GM21381 (cell line): ENCODE results near the gene WDPCP.
"Not testable (repeated sequence)": the region's sequence is repeated elsewhere in the genome, so short reads cannot be mapped to it uniquely, and the experiment has no call there.

ENCODE experiments used
- ATAC-seq: cut with Tn5 transposase; IDR thresholded peaks from one replicate; pipeline ENCODE4 v1.9.1; 2021; ENCODE audit warnings: mild to moderate bottlenecking, moderate library complexity; ENCODE audit not compliant: unreplicated experiment

Gene WDPCP, protein sequence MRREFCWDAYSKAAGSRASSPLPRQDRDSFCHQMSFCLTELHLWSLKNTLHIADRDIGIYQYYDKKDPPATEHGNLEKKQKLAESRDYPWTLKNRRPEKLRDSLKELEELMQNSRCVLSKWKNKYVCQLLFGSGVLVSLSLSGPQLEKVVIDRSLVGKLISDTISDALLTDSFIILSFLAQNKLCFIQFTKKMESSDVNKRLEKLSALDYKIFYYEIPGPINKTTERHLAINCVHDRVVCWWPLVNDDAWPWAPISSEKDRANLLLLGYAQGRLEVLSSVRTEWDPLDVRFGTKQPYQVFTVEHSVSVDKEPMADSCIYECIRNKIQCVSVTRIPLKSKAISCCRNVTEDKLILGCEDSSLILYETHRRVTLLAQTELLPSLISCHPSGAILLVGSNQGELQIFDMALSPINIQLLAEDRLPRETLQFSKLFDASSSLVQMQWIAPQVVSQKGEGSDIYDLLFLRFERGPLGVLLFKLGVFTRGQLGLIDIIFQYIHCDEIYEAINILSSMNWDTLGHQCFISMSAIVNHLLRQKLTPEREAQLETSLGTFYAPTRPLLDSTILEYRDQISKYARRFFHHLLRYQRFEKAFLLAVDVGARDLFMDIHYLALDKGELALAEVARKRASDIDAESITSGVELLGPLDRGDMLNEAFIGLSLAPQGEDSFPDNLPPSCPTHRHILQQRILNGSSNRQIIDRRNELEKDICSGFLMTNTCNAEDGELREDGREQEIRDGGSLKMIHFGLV

DNA sequence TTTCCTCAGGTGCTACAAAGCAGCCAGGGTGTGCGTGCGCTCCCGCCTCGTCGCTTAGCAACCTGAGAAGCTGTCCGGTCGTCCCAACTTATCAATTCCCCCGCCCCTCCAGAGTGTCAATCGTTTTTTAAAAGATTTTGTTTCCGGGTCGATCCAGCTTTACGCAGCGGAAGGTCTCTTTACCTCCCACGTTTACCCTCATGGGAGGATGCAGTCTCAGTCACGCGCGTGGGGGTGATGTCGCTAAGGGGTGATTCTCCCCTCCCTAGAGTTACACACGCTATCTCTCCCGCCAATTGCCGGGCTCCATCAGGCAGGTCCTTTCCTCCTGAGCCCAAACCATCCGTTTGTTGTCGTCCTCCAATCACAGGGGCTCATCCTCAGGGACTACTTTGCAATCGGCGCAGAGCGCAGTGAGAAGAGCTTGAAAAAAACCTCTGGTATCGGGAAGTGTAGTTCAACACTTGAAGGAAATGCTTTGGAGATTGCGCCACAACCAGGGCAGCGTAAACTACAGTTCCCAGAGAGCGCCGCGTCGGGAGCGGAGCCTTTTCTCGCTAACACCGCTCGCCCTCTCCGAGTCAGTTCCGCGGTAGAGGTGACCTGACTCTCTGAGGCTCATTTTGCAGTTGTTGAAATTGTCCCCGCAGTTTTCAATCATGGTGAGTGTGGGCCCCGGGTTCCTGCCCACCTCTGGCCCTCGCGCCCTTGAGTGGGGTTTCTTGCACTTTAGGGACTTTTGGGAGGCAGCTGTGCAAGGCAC is at the start of gene WDPCP, which contains the start of gene MDH1:
Gene WDPCP, minus strand, starts transcription at position 93 of the 763 bp plus-strand sequence. CDS start 206 bp downstream, outside the sequence.
Gene MDH1, plus strand, starts transcription at position 579 of the 763 bp plus-strand sequence. Its CDS starts 81 bp downstream, at position 660.
- ATAC-seq, result peak; percentile 85

GRCh38 chr2:63632382-63632781 is 44.1 kb upstream of the WDPCP start:
- no peak for ATAC-seq

DNA sequence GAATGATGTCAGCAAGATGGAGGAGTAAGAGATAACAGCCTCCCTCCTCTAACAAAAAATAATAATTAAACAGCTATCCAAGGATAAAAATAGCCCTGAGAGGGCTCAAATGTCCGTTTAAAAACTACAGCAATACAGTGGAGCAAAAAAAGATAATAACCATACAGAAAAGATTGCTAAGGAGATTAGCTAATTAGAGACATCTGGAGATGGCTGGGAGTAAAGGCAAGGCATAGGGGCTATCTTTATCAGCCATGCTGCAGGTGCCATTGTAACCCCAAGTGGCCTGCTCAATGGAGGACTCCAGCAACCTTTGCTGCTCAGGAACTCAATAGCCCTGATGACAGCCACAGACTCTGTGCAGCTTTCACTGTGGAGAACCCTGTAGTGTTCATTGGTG is 43.2 kb upstream of the WDPCP start:
- no peak for ATAC-seq

DNA sequence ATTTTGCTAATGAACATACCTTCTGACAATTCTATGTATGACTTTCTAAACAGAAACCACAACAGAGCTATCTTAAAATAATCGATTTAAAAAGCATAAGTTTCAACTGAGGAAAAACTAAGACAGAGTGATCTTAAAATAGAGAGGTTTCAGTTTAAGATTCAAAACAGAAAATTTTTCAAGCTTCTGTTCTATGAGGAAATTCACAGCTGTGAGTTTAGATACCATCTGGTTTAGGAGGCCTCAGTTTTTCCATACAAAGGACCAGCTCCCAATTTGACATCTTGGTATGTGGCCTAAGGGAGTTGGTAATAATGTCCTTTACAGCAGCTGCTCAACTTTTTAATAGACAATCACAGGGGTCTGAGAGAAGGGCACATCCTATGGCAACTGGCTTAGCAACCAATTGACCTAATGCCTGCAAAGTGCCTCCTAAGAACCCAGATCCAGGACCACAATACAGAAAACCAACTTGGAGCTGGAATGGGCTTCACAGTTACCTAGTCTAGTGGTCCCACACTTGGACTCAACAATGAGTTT is 40.2 kb upstream of the WDPCP start:
- no peak for ATAC-seq

- ATAC-seq, result no peak
Observed at GRCh38 chr2:63627866-63628265, 39.6 kb upstream of the WDPCP start.

DNA sequence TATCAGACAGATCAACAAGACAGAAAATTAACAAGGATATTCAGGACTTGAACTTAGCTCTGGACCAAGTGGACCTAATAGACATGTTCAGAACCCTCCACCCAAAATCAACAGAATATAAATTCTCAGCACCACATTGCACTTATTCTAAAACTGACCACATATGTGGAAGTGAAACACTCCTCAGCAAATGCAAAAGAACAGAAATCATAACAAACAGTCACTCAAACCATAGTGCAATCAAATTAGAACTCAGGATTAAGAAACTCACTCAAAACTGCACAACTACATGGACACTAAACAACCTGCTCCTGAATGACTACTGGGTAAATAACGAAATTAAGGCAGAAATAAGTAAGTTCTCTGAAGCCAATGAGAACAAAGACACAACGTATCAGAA is 35.5 kb upstream of the WDPCP start:
- ATAC-seq, result not testable (repeated sequence)

DNA sequence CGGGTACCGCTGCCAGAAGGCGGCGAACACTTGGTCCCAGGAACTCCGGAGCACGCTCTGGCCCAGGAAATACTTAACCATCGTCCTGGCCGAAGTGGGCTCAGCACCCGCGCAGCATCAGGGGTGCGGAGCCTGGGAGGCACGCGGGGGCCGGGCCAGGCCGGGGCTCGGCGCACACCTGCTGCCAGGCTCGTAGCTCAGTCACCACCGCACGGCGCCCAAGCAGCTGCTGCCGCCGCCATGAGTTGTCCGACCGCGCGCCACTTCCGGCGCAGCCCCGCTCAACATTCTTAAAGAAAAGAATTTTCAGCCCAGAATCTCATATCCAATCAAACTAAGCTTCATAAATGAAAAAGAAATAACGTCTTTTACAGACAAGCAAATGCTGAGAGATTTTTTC is 34.5 kb upstream of the WDPCP start:
- ATAC-seq, result no peak

GRCh38 chr2:63619328-63619727 is 31.1 kb upstream of the WDPCP start:
- no peak for ATAC-seq

DNA sequence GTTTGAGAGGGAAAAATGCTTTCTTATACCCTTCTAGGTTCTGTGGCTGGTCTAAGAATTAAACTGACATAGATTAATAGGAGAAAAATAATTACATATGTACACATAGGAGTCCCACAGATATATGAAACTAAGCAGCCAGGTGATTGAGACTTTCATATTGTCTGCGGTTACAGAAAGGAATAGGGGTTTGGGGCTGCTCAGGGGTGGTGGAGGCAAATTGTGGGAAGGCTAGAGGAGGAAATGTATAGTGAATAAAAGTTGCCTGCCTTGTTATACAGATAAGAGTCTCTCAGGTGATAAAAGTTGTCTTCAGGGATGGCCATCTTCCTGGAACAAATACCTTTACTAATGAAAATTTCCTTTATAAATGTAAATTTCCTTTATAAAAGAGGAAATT is 29.1 kb upstream of the WDPCP start:
- ATAC-seq, result no peak

DNA sequence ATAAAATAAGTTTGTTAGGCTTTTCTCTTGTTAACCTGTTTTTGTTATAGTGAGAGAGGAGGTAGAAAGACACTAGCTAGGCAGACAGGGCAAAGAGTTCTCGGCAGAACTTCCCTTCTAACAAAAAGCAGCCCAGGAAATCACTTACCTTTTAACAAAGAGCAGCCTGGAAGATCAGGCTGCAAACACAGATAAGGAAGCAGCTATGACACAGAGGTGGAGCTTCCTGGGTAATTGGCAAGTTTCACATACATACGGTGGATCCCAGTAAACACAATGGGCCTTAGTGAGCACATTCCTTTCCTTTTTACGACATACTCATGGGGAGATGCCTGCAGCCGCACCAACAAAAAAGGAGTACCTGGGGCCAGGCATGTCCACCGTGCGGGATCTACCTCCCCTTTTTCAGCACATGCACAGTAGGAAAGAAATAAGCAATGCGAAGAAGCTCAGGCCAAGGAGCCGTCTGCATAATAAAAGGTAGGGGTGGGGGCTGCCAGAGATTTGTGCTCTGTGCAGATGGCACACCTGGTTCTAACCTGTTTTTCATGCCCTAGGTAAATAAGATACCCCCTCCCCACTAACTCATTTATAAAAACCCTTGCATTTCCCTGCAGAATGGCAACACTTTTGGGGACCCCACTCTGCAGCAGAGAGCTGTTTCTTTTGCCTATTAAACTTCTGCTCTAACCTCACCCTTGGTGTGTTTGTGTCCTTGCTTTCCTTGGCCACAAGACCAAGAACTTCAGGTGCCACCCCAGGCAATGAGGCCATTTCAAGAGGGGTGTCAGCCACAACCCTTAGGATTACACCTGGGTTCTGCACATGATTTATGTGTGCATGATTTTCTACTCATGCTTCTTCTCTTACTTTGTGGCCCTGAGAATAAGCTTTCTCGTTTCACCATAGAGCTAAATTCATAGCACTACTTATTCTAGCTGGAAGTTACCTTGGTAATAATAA is 27.0 kb upstream of the WDPCP start:
- ATAC-seq, result no peak

DNA sequence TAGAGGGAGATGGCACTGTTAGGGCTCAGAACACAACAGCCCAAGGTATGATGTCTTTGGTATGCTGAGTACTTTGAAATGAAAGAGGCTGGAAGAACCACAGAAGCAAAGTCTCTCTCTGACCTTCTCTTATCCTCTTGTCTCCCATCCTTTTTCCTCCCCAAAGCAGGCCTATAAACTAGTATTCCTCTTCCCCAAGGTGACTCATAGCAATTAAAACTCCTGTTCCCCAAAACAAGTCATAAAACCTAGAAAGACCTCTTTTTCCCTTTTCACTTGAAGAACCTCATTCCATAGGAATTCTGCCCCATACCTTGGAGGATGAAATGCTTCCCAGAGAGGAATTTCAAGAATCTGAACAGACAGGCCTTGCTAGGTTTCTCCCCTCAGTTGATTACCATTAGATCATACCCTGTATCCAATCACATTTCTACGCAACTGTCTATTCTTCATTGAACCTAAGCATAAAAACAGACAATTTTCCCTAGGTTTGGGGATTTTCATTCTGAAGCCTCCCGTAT is 26.2 kb upstream of the WDPCP start:
- ATAC-seq, result no peak

DNA sequence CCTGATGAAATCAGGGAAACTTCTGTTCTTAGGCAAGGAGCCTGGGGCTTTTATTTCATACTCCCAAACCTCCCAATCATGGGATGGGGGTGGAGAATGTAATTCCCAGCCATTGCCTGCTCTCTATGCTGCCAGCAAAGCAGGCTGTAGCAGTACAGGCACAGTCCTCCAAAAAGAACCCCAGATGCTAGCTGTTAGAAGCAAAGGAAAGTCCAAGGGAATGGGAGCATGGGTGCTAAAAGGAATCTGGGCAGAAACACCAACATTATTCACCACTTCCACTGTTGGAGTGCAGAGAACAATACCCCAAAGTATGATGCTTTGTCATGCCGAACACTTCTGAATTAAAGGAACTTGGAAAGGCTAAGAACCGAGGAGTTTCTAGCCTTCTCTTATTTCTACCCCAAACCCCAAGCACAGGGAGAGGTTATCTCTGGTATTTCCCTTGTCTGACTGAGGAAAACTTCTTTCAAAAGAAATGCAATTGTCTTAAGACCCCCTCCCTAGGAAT is 25.2 kb upstream of the WDPCP start:
- no peak for ATAC-seq

DNA sequence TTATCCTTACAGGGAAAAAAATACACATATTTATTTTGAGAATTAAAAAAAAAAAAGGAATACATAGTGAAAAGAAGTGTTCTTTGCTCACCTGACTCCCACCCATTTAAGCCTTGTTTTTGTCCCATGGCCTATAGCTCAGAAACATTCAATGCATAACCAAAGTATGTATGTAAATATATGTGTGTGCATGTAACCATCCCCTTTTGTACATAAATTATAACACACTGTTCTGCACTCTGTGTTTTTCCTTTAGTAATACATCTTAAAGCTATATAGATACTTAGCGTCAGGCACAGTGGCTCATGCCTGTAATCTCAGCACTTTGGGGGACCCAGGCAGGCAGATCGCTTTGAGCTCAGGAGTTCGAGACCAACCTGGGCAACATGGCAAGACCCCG is 22.2 kb upstream of the WDPCP start:
- no peak for ATAC-seq

DNA sequence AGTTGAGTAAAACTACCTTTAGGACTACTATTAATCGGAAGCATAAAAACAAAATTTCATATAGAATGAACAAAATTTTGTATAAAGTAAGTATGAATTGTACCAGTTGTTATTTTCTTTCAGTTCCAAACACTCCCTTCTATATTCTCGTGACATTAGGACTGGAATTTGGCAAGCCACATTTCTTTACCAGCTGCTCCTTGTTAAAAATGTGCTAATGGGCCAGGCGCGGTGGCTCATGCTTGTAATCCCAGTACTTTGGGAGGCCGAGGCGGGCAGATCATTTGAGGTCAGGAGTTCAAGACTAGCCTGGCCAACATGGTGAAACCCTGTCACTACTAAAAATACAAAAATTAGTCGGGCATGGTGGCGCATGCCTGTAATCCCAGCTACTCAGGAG is 20.6 kb upstream of the WDPCP start:
- not testable (repeated sequence) for ATAC-seq

GRCh38 chr2:63604666-63605065 is 16.4 kb upstream of the WDPCP start:
- no peak for ATAC-seq

DNA sequence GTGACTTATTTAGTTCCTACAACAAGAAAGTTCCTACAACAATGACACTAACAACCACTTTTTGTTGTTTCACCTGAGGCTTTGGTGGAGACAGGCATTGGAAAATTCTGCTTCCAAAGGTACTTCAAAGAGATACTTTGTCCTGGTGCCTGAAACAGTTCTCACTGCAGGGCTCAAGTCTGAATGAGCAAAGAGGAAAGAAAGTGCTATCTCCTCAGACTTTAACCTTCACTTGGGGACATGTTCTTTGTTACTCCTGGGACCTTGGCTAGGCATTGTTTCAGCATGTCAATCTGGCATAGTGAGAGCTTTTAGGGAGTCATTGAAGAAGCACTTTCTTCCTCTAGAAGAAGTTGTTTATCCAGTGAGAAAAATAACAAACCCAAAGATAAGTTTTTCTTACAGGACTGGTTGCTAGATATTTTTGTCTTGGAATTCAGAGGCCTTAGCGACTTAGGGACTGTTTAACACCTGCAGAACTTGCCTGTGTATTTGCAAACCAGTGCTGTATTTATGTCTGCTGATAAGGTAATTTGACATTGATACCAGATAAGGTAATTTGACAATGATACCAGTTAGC is 12.7 kb upstream of the WDPCP start:
- no peak for ATAC-seq

DNA sequence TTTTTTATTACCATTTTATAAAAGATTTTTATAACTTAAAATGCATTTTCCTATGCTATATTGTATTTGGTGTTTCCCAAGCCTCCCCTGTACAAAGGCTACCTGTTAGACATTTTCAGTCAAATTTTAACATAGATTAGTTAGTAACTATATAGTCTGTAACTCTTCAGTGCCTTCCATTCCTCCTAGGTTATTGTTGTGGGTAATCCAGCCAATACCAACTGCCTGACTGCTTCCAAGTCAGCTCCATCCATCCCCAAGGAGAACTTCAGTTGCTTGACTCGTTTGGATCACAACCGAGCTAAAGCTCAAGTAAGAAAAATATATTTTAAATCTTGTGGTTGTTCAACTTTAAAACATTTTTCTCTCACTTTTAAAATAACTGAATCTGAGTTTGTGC is 10.7 kb upstream of the WDPCP start:
- no peak for ATAC-seq

DNA sequence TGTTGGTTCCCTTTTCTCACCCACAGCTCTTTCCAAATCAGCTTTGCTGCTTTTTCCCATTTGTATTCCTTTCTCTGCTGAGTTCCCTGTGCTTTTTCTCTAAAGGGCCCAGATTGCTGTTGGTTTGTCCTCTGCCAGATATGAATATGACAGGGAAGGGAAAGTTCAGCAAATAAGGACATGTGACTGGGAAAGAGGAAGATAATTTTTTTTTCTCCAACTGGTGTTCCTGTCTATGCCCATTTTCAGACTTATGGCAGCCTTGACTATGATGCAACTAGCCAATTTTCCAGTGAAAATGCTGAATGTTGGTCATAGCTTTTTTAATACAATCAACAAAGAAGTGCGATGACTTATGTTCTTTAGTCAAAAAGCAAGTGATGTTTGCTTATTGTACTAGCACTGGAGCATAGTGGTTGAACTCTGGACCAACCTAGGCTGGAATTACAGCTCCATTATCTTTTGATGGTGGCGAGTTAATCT is 8.2 kb upstream of the WDPCP start:
- no peak for ATAC-seq

DNA sequence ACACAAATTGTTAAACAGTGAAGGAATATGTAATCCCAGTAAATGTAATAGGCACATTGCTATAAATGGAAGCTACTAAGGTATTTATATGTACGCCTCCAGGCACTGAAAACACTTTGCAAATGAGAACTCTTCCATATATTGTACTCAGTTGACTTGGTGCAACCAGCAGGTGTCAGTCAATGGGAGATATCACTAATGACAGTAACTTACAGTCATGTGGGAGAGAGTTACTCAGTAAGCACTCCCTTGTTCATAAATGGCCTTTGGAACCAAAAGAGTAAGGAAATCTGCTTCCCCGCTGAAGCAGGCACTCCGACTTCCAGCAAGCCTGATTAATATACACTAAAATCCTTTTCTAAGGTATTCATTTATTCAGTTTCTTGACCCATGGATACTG is 6.4 kb upstream of the WDPCP start:
- ATAC-seq, result no peak
